ENCODE measurements around the gene OR6C76. TPM values are rescaled to one million over a fixed set of nuclear protein-coding genes. Genes with fewer than 3 reads are reported as not detected.
"Not testable (repeated sequence)": the region's sequence is repeated elsewhere in the genome, so short reads cannot be mapped to it uniquely, and the experiment has no call there.

The OR6C76 gene
- total RNA-seq, 2 donors from 2014 or later = not detected

DNA sequence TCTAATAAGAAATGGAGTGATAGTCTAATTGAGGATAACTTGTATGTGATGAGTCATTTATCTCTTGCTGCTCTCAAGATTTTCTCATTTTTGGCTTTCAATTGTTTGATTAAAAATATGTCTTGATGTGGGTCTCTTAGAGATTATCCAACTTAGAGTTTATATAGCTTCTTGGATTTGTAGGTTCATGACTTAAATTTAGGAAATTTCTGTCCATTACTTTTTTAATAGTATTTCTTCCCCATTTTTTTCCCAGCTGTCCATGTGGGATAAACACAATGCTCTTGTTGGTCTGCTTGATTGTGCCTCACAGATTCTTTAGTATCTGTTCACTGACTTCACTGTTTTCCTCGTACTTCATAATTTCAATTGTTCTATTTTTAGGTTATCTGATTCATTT is 18.2 kb upstream of the OR6C76 start:
- WGBS = 68% methylated on average over 1 of the region's 1 CpG

DNA sequence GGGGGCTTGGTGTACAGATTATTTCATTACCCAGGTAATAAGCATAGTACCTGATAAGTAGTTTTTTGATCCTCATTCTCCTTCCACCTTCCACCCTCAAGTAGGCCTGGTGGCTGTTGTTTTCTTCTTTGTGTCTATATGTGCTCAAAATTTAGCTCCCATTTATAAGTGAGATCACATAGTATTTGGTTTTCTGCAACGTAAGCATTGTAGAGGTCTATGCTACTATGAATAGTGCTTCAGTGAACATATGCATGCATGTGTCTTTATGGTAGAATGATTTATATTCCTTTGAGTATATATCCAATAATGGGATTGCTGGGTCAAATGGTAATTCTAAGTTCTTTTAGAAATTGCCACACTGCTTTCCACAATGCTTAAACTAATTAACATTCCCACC is 16.9 kb upstream of the OR6C76 start:
- H3K4me3 ChIP-seq; H3K27ac ChIP-seq; DNase-seq (ENCODE audit: low spot score); intact Hi-C loops (cut with DNase I); H3K4me1 ChIP-seq (replicated peaks); H3K27me3 ChIP-seq (replicated peaks; ENCODE audit: insufficient read depth); H3K9me3 ChIP-seq; H3K36me3 ChIP-seq: not testable (repeated sequence)
- 94% methylated on average over 1 of the region's 1 CpG for WGBS

More for the DNA sequence above, 18.2 kb upstream of the OR6C76 start:
- H3K4me1 ChIP-seq (replicated peaks) = no peaks in the 10 kb centered on the region
- no peak overlapping the region for H3K27ac ChIP-seq
- H3K36me3 ChIP-seq = no peaks in the 10 kb centered on the region
- H3K9me3 ChIP-seq = no peaks in the 10 kb centered on the region
- no peak for DNase-seq (ENCODE audit: low spot score)
- TF ChIP-seq, protein P1, sequence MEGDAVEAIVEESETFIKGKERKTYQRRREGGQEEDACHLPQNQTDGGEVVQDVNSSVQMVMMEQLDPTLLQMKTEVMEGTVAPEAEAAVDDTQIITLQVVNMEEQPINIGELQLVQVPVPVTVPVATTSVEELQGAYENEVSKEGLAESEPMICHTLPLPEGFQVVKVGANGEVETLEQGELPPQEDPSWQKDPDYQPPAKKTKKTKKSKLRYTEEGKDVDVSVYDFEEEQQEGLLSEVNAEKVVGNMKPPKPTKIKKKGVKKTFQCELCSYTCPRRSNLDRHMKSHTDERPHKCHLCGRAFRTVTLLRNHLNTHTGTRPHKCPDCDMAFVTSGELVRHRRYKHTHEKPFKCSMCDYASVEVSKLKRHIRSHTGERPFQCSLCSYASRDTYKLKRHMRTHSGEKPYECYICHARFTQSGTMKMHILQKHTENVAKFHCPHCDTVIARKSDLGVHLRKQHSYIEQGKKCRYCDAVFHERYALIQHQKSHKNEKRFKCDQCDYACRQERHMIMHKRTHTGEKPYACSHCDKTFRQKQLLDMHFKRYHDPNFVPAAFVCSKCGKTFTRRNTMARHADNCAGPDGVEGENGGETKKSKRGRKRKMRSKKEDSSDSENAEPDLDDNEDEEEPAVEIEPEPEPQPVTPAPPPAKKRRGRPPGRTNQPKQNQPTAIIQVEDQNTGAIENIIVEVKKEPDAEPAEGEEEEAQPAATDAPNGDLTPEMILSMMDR (IDR thresholded peaks at IDR 0.05) = no peak
- no peak for TF ChIP-seq POLR2A (IDR thresholded peaks at IDR 0.05)
- no peak overlapping the region for H3K4me3 ChIP-seq
- intact Hi-C loops (cut with DNase I) = no loop called here
- H3K27me3 ChIP-seq (replicated peaks; ENCODE audit: insufficient read depth) = no peaks in the 10 kb centered on the region

DNA sequence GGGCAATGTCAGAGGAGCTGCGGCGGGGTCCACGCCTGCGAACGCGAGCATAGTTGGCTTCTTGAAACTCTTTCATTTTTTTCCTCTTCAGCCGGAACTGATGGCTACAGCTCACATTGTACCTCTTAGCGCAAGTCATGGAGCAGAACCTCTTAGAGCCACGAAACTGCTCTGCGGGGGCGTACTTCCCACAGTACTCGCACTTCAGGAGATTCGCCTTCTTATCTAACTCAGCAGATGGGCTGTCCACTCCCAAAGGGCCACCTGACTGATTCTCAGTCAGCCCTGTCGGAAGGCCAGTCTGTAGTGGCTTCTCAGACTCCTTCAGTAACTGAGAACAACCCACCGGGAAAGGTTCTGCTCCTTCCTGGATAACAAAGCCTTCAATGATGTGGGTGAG is 13.9 kb upstream of the OR6C76 start:
- H3K27ac ChIP-seq; H3K27me3 ChIP-seq (replicated peaks; ENCODE audit: insufficient read depth); intact Hi-C loops (cut with DNase I); DNase-seq (ENCODE audit: low spot score); H3K4me1 ChIP-seq (replicated peaks); H3K4me3 ChIP-seq; H3K9me3 ChIP-seq; H3K36me3 ChIP-seq: not testable (repeated sequence)
- 93% methylated on average over 15 of the region's 15 CpGs for WGBS

DNA sequence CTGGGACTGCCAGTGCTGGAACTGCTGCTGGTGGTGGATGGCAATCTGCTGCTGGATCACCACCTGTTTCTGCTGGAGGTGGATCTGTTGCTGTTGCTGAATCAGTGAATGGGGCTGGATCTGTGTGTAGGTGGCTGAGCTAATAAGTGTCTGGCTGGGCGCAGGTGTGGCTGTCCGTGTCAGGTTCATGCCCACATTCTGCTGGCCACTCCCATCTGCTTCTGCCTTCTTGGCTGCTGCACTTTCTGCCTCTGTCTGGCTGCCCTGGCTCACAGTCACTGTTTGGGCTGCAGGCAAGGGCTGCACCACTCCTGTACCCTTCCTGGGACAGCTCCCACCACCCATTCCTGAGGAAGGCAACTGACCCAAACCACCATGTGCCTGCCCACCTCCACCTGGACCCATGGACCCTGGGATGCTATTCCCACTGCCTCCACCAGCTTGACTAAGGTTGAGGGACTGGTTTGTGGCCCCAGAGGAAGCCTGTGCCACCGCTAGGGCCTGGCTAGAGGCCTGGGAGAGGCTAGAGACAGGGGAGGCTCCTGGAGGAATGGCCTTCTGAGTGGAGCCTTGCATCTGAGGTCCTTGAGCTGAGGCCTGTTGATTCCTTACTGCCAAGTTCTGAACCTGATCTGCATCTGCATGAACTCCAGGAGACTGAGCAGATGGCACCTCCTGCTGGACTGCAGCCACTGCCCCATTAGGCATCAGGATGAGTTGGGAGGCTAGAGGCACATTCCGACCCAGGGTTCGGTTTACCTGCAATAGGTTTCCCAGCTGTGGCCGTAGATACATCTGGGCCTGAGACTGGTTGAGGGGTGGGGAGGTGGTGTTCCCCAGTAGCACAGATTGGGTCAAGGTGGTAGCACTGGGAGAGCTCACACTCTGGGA is 12.3 kb upstream of the OR6C76 start:
- H3K9me3 ChIP-seq; H3K36me3 ChIP-seq; H3K27me3 ChIP-seq (replicated peaks; ENCODE audit: insufficient read depth); intact Hi-C loops (cut with DNase I); H3K4me3 ChIP-seq; H3K27ac ChIP-seq; DNase-seq (ENCODE audit: low spot score); H3K4me1 ChIP-seq (replicated peaks): not testable (repeated sequence)
- 75% methylated on average over 5 of the region's 6 CpGs for WGBS

DNA sequence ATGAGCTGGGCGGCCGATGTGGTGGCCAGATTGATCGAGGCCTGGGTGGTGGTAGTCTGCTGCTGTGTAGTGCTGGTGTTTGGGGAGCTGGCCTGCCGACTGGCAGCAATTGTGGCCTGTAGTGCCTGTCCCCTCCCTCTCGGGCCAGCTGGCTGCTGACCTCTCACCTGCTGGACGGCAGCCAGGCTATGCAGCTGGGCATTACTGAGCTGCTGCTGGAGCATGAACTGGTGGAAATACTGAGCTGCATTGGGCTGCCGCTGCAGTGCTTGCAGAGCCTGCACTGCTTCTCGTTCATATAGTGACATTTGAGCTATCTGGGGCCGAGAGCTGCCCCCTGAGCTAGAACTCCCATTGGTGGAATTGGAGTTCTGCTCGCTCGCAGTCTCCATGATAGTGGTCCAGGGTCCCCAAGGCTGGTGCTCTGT is 11.6 kb upstream of the OR6C76 start:
- H3K27ac ChIP-seq; intact Hi-C loops (cut with DNase I); H3K9me3 ChIP-seq; H3K36me3 ChIP-seq; H3K27me3 ChIP-seq (replicated peaks; ENCODE audit: insufficient read depth); H3K4me3 ChIP-seq; DNase-seq (ENCODE audit: low spot score); H3K4me1 ChIP-seq (replicated peaks): not testable (repeated sequence)
- WGBS = 46% methylated on average over 11 of the region's 11 CpGs

DNA sequence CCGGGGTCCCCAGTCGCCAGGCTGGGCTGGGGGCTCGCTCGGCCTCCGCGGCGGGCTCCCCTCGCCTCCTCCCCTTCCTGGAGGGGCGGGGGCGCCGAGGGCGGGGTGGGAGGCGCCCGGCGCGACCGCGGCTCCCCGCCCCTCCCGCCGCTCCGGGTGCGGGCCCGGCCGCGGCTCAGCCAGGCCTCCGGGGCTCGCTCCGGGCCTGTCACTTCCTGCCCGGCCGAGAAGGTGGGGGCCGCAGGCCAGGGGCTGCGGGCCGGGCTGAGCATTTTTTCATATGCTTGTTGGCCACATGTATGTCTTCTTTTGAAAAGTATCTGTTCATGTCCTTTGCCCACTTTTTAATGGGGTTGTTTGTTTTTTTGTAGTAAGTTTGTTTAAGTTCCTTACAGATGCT is 11.2 kb upstream of the OR6C76 start:
- H3K27me3 ChIP-seq (replicated peaks; ENCODE audit: insufficient read depth); H3K4me3 ChIP-seq; H3K4me1 ChIP-seq (replicated peaks); H3K9me3 ChIP-seq; DNase-seq (ENCODE audit: low spot score); H3K27ac ChIP-seq; intact Hi-C loops (cut with DNase I); H3K36me3 ChIP-seq: not testable (repeated sequence)
- WGBS = 7% methylated on average over 8 of the region's 34 CpGs

DNA sequence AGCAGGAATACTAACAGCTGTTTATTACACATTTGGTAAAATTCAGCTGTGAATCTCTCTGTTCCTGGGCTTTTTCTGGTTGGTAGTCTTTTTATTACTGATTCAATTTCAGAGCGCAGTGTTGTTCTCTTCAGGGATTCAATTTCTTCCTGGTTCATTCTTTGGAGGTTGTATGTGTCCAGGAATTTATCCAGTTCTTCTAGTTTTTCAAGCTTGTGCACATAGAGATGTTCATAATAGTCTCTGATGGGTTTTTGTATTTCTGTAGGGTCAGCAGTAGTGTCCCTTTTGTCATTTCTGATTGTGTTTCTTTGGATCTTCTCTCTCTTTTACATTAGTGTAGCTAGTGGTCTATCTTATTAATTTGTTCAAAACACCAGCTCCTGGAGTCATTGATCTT is 9.1 kb upstream of the OR6C76 start:
- intact Hi-C loops (cut with DNase I) = no loop called here
- H3K4me3 ChIP-seq = no peak overlapping the region
- DNase-seq (ENCODE audit: low spot score) = no peak
- no peak overlapping the region for H3K27ac ChIP-seq
- TF ChIP-seq, protein P1 (IDR thresholded peaks at IDR 0.05) = no peak
- TF ChIP-seq POLR2A (IDR thresholded peaks at IDR 0.05) = no peak
- no peak for TF ChIP-seq POLR2AphosphoS5 (IDR thresholded peaks at IDR 0.05)
- no peaks in the 10 kb centered on the region for H3K9me3 ChIP-seq
- H3K4me1 ChIP-seq (replicated peaks) = no peaks in the 10 kb centered on the region
- H3K36me3 ChIP-seq = no peaks in the 10 kb centered on the region
- 84% methylated on average over 1 of the region's 1 CpG for WGBS
- H3K27me3 ChIP-seq (replicated peaks; ENCODE audit: insufficient read depth) = no peaks in the 10 kb centered on the region

Data from prostate gland (tissue), 2 donors.